Measurements from ENCODE around the gene PCDH8. TPM values are rescaled to one million over a fixed set of nuclear protein-coding genes. Genes with fewer than 3 reads are reported as not detected.

PCDH8 gene
- total RNA-seq = under 1 TPM in 3 of 6 donors, not detected in 3; 0.04 to 0.44 (median 0.06) TPM
- polyA plus RNA-seq = under 1 TPM in 1 of 2 donors, not detected in 1; 0.85 TPM

GRCh38 chr13:52848455-52849195, at the start of gene PCDH8:
TSS of gene PCDH8 (minus strand) at chr13:52848640. CDS start at chr13:52848436, 204 bp downstream.
- peak in 1 of 4 donors; percentile 18 for ATAC-seq
- no peak for FAIRE-seq
- DNase-seq = peak in 2 of 6 donors; percentile 65 to 70
- no peak within 1 kb of the TSS for H3K27ac ChIP-seq
- no peak within 1 kb of the TSS for H3K4me3 ChIP-seq
- intact Hi-C loops (cut with DNase I) = no loop called here
- no peaks in the 10 kb centered on the region for H3K9me3 ChIP-seq
- TF ChIP-seq, protein P1, sequence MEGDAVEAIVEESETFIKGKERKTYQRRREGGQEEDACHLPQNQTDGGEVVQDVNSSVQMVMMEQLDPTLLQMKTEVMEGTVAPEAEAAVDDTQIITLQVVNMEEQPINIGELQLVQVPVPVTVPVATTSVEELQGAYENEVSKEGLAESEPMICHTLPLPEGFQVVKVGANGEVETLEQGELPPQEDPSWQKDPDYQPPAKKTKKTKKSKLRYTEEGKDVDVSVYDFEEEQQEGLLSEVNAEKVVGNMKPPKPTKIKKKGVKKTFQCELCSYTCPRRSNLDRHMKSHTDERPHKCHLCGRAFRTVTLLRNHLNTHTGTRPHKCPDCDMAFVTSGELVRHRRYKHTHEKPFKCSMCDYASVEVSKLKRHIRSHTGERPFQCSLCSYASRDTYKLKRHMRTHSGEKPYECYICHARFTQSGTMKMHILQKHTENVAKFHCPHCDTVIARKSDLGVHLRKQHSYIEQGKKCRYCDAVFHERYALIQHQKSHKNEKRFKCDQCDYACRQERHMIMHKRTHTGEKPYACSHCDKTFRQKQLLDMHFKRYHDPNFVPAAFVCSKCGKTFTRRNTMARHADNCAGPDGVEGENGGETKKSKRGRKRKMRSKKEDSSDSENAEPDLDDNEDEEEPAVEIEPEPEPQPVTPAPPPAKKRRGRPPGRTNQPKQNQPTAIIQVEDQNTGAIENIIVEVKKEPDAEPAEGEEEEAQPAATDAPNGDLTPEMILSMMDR (IDR thresholded peaks at IDR 0.05) = no peak
- H3K36me3 ChIP-seq = no peaks in the 10 kb centered on the region
- H3K27me3 ChIP-seq = peaks cover 12 to 57% (median 25%) of the 10 kb centered on the region in 4 donors
- H3K4me1 ChIP-seq = peaks cover 0 to 7% (median 0%) of the 10 kb centered on the region in 3 donors
- 2 to 3% methylated on average over 41 of the region's 41 CpGs for WGBS, 2 donors

DNA sequence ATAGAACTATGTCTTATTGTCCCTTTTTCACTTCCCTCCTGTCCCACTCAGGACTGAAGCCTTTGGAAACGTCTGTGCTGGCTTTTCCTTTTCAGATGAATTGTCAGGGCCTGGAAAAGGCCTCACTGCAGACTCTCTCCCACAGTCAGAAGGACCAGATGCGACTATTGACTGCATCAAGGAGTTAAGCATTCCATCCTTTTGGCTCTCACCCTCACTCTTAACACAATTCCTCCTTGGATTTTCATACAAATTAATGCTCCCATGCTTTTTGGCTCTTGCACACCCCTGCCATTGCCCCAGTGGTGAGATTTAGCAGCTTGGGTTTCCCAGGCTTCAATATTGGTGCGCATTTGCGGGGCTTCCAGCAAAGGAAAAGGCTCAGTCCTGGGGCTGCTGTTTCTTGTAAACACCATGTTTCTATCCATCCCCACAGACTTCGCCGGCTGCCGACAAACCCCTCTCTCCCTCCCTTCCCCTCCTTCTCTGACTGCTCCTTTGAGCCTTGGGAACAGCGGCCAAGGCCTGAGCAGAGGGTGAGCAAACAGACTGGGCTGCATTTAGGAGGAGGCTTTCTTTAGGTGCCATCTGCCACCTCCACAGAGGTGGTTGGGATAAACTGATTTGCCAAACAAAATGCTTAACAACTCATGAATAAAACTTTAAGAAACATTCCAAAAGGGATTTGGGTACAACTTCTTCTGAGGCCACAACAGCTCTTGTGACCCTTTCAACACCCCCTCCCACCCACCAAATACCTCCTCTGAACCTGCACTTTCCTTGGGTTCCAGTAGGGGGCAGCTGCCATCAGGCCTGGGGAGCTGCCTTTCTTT, 48.6 kb upstream of the PCDH8 start:
- Histone ChIP-seq H3K27me3 (no peaks in the 10 kb centered on the region), H3K36me3 (no peaks in the 10 kb centered on the region), H3K27ac (no peak overlapping the region), H3K9me3 (no peaks in the 10 kb centered on the region), H3K4me1 (no peaks in the 10 kb centered on the region), H3K4me3 (no peak overlapping the region)
- intact Hi-C loops (cut with DNase I) = no loop called here
- TF ChIP-seq, protein P1 (IDR thresholded peaks at IDR 0.05) = peak; percentile 17 to 51 (median 24)
- FAIRE-seq (no peak), ATAC-seq (peak in 1 of 4 donors; percentile 48), DNase-seq (no peak)
- WGBS, 2 donors = 61 to 64% methylated on average over 8 of the region's 8 CpGs

DNA sequence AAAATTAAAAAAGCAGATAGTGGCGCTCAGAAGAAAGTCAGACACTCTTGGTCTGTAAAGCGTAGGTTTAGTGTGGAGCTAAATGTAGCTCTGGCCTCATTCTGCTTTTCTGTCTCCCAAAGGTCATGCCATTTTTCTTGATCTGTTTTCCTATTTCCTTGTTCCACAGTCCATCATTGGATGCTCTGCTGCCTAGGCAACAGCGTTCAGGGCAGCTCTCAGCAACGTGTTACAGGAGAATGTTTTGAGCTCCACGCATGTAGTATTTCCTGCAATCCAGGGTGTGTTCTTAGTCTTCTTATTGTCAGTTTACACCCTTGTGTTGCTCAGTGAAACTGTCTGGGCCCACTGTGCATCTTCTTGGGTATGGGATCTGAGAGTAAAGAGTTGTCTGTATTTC, 46.0 kb upstream of the PCDH8 start:
- Histone ChIP-seq H3K4me3 (no peak overlapping the region), H3K36me3 (no peaks in the 10 kb centered on the region), H3K4me1 (no peaks in the 10 kb centered on the region), H3K9me3 (no peaks in the 10 kb centered on the region), H3K27ac (no peak overlapping the region), H3K27me3 (no peaks in the 10 kb centered on the region)
- FAIRE-seq (no peak), ATAC-seq (no peak), DNase-seq (no peak)
- TF ChIP-seq, protein P1 (IDR thresholded peaks at IDR 0.05) = no peak
- 76 to 81% methylated on average over 5 of the region's 5 CpGs for WGBS, 2 donors
- intact Hi-C loops (cut with DNase I) = no loop called here

DNA sequence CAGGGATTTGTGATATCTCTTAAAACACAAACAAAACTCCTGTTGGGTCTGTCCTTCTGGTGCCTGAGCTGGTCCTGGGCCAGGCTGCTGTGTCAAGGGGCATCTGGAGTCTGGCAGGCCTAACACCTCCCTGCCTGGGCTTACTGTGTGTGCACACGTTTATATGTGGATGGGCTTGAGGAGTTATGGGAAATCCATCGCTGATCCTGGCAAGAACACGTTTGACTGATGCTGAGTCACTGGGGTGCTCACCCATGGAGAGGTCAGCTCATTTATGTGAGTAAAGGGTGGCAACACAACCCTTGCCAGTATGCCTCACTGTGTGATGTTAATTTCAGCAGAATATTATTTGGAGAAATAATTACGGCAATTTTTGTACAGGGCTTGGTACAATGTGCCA, 44.5 kb upstream of the PCDH8 start:
- no peaks in the 10 kb centered on the region for H3K27me3 ChIP-seq
- DNase-seq (no peak), FAIRE-seq (no peak), ATAC-seq (no peak)
- 75 to 77% methylated on average over 4 of the region's 4 CpGs for WGBS, 2 donors
- TF ChIP-seq, protein P1 (IDR thresholded peaks at IDR 0.05) = no peak
- H3K4me3 ChIP-seq = no peak overlapping the region
- no peak overlapping the region for H3K27ac ChIP-seq
- no peaks in the 10 kb centered on the region for H3K36me3 ChIP-seq
- H3K9me3 ChIP-seq = no peaks in the 10 kb centered on the region
- no peaks in the 10 kb centered on the region for H3K4me1 ChIP-seq
- intact Hi-C loops (cut with DNase I) = no loop called here
